Activated CD4-positive, alpha-beta T cell treated with anti-CD3 and anti-CD28 coated beads for 36 hours (primary cell): ENCODE results near the gene PIP4K2B. TPM values are rescaled to one million over a fixed set of nuclear protein-coding genes. Genes with fewer than 3 reads are reported as not detected.

ENCODE experiments used
- ATAC-seq: fragments of 200-7000 bp; cut with Tn5 transposase; one replicate; pipeline ENCODE4 v1.10.0; 2021; ENCODE audit warnings: mild to moderate bottlenecking, moderate library complexity
- CTCF ChIA-PET: fragments of 350-600 bp; sonication (Branson Sonifier 250); formaldehyde crosslinking; loops from one replicate; lab custom pipeline; 2021; ENCODE audit warnings: antibody characterized with exemption; lab: Charles Lee
- POLR2A ChIA-PET: fragments of 350-600 bp; sonication (Branson Sonifier 250); formaldehyde crosslinking; loops from one replicate; lab custom pipeline; 2021; ENCODE audit warnings: antibody characterized with exemption, inconsistent platforms; lab: Charles Lee
- DNase-seq: peaks from one replicate; pipeline ENCODE4 v3.0.0-alpha.2; 2020
- H3K27ac Mint-ChIP-seq: one replicate; pipeline ENCODE4 v1.8.0; 2021; ENCODE audit warnings: mixed read lengths
- H3K27me3 Mint-ChIP-seq: one replicate; pipeline ENCODE4 v1.8.0; 2021; ENCODE audit warnings: mixed read lengths
- H3K36me3 Mint-ChIP-seq: one replicate; pipeline ENCODE4 v1.8.0; 2021; ENCODE audit warnings: low read depth, mixed read lengths
- H3K4me1 Mint-ChIP-seq: one replicate; pipeline ENCODE4 v1.8.0; 2021; ENCODE audit warnings: mixed read lengths
- H3K4me3 Mint-ChIP-seq: one replicate; pipeline ENCODE4 v1.8.0; 2021; ENCODE audit warnings: mild to moderate bottlenecking, moderate library complexity, mixed read lengths
- H3K9me3 Mint-ChIP-seq: one replicate; pipeline ENCODE4 v1.8.0; 2021; ENCODE audit warnings: low read depth, mixed read lengths
- intact Hi-C, 2 experiments: fragments of 100-400 bp; cut with DNase I in 1 of 2; cut with micrococcal nuclease in 1 of 2; formaldehyde crosslinking; loops; one replicate each; pipeline versions ENCODE4 v1.14.2 to v1.15.1; 2022 to 2024; cut with DNase I, micrococcal nuclease
- total RNA-seq, 2 experiments: library from RNA; stranded (reverse); gene quantifications; one replicate each; pipeline ENCODE4 v1.2.3, GENCODE V29; 2021

Gene PIP4K2B
- total RNA-seq, 2 experiments from 2014 or later: 36.3 to 41.6 TPM

DNA sequence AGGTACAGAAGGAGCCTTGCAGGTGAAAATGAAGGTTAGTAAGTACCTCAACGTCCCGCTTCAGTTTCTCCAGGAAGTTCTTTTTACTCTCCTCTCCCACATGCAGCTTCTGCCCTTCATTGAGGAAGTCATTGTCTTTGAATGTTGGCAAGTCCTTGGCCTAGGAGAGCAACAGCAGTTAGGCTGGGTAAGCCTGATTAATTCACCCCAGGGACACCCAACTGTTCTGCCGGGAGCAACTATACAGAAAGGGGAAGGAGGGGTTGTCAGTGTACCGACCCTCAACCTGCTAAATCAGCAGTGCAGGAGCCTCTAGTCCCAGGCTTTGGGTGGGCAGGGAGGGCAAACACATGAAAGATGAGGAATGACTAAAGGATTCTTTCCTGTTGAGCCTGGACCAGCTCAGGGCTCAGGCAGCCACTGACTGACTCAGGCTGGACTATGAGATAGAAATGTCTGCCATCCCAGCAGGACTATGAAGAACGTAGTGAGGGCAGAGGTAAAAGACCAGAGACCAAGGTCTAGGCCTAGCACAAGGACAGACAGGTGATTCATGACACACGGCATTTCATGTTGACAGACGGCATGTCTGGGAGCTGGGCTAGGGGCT is 21.6 kb downstream of the PIP4K2B start:
- peaks cover 36% of the 10 kb centered on the region for H3K36me3 Mint-ChIP-seq
- H3K27me3 Mint-ChIP-seq: no peaks in the 10 kb centered on the region
- H3K4me1 Mint-ChIP-seq: no peaks in the 10 kb centered on the region
- ATAC-seq: no peak
- H3K27ac Mint-ChIP-seq: no peak overlapping the region
- H3K9me3 Mint-ChIP-seq: no peaks in the 10 kb centered on the region
- no peak overlapping the region for H3K4me3 Mint-ChIP-seq
- no peak for DNase-seq
- CTCF ChIA-PET: interaction anchor here (1.1 kb wide), 1 partner anchor 20 kb away, joined by 3 read pairs; no protein-coding TSS in a partner anchor
- POLR2A ChIA-PET: no interaction called here
- intact Hi-C loops: no loop called here

- DNase-seq (no peak), ATAC-seq (no peak)
- Mint-ChIP-seq H3K27ac (no peak overlapping the region), H3K36me3 (peaks cover 35% of the 10 kb centered on the region), H3K9me3 (no peaks in the 10 kb centered on the region), H3K27me3 (no peaks in the 10 kb centered on the region), H3K4me1 (no peaks in the 10 kb centered on the region), H3K4me3 (no peak overlapping the region)
- intact Hi-C loops: no loop called here
- ChIA-PET CTCF (no interaction called here), POLR2A (no interaction called here)
Measured at GRCh38 chr17:38773258-38773657, 26.1 kb downstream of the PIP4K2B start.

DNA sequence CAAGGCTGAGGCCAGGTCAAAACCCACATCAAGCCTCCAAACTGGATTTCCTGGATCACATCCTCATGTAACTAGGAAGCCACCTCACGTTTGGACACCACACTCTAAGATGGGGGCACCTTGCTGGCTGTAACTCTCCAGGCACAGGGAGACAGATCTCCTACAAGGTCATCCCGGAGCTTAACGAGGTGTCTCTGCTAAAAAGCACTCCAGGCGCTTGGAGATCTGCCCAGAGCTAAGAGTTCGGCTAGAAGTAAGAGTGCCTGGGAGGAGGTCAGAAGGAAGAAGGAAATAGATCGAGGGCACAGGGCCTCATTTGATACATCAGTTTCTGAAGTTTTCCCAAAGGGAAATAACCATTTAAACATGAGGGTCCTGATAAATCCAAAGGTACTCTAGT is 30.9 kb downstream of the PIP4K2B start:
- POLR2A ChIA-PET: interaction anchor here (0.6 kb wide), 1 partner anchor 575 kb away, joined by 3 read pairs; no protein-coding TSS in a partner anchor
- no peaks in the 10 kb centered on the region for H3K9me3 Mint-ChIP-seq
- intact Hi-C loops: no loop called here
- no peak overlapping the region for H3K4me3 Mint-ChIP-seq
- H3K27ac Mint-ChIP-seq: no peak overlapping the region
- CTCF ChIA-PET: no interaction called here
- no peaks in the 10 kb centered on the region for H3K4me1 Mint-ChIP-seq
- no peak for ATAC-seq
- no peaks in the 10 kb centered on the region for H3K27me3 Mint-ChIP-seq
- DNase-seq: no peak
- H3K36me3 Mint-ChIP-seq: peaks cover 56% of the 10 kb centered on the region

- Mint-ChIP-seq H3K27me3 (no peaks in the 10 kb centered on the region), H3K4me3 (no peak overlapping the region), H3K4me1 (peaks cover 3% of the 10 kb centered on the region), H3K36me3 (peaks cover 61% of the 10 kb centered on the region), H3K27ac (peak overlapping the region; percentile 10), H3K9me3 (no peaks in the 10 kb centered on the region)
- DNase-seq (no peak), ATAC-seq (no peak)
- intact Hi-C loops: no loop called here
- ChIA-PET POLR2A (no interaction called here), CTCF (no interaction called here)
Measured at GRCh38 chr17:38766341-38766740, 33.0 kb downstream of the PIP4K2B start.

DNA sequence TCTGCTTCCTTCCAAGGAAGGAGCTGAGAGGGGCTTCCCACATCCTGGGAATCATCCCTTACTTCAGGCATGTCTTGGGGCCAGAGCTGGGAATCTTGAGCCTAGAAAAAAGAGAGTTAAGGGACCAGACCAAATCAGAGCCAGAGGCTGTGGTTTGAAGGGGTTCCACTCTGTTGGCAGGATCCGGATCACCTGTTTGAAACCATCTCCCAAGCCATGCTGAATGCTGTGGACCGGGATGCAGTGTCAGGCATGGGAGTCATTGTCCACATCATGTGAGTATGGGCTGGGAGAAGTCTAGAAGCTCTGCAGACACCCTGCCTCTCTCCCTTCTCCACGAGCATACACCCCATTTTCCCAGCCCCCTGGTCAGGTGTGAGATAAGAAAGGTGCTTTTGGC is 37.1 kb downstream of the PIP4K2B start:
- Mint-ChIP-seq H3K36me3 (peaks cover 68% of the 10 kb centered on the region), H3K4me1 (peaks cover 4% of the 10 kb centered on the region), H3K27me3 (no peaks in the 10 kb centered on the region), H3K9me3 (no peaks in the 10 kb centered on the region), H3K4me3 (no peak overlapping the region), H3K27ac (no peak overlapping the region)
- intact Hi-C loops: no loop called here
- ATAC-seq (no peak), DNase-seq (no peak)
- CTCF ChIA-PET: interaction anchor here (0.6 to 1.6 kb wide), 8 partner anchors 13 to 402 kb away, joined by 3 to 6 read pairs (median 4); no protein-coding TSS in a partner anchor
- POLR2A ChIA-PET: no interaction called here

DNA sequence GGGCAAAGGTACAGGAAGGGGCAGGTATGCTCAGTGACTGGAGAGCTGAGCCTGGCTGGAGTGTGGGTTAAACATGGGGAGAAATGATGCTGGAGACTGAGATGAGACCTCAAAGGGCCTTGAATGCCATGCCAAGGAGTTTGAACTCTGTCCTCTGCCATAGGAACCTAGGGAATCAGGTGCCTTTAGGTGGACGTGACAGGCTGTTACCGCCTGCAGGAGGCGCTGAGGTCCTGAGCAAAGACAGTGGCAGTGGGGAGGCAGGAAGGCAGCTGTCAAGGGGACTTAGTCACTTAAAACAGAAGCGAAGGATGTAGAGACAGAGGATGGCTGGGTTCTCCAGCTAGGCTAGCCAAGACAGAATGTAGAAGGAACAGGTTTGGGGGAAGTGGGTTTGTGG is 37.7 kb downstream of the PIP4K2B start:
- Mint-ChIP-seq H3K27ac (peak overlapping the region; percentile 34), H3K36me3 (peaks cover 62% of the 10 kb centered on the region), H3K4me3 (no peak overlapping the region), H3K27me3 (no peaks in the 10 kb centered on the region), H3K4me1 (peaks cover 4% of the 10 kb centered on the region), H3K9me3 (no peaks in the 10 kb centered on the region)
- peak; percentile 91 for ATAC-seq
- intact Hi-C loops: no loop called here
- ChIA-PET POLR2A (no interaction called here), CTCF (interaction anchor here (0.7 to 1.6 kb wide), 7 partner anchors 13 to 403 kb away, joined by 3 to 6 read pairs (median 4); no protein-coding TSS in a partner anchor)
- peak; percentile 71 for DNase-seq

DNA sequence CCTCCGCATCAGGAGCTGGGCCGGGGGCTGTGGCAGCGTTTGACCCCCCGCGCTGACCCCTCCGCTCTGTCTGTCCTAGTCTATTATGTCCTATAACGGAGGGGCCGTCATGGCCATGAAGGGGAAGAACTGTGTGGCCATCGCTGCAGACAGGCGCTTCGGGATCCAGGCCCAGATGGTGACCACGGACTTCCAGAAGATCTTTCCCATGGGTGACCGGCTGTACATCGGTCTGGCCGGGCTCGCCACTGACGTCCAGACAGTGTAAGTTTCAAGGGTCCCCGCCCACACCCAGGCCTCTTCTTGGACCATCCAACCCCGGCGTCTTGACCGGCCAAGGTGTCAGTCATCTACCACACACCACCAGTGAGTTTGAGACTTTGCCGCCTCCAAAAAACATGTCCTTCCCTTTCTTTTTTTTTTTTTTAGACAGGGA is 46.3 kb downstream of the PIP4K2B start:
- H3K27me3 Mint-ChIP-seq: peaks cover 21% of the 10 kb centered on the region
- no peaks in the 10 kb centered on the region for H3K9me3 Mint-ChIP-seq
- peaks cover 33% of the 10 kb centered on the region for H3K36me3 Mint-ChIP-seq
- intact Hi-C loops: loop anchor here (2.0 to 5.0 kb wide), 6 partner anchors 46 to 648 kb away; partner anchors contain the start of genes FBXL20 (in 1 of the 2), LASP1 (in 1 of the 2), PIP4K2B (in 1 of the 2) and RPL23 (in 1 of the 2)
- peaks cover 43% of the 10 kb centered on the region for H3K4me1 Mint-ChIP-seq
- H3K4me3 Mint-ChIP-seq: peak overlapping the region; percentile 93
- ChIA-PET POLR2A (no interaction called here), CTCF (interaction anchor here (1.3 to 1.5 kb wide), 3 partner anchors 18 to 46 kb away, joined by 5 to 6 read pairs (median 6); no protein-coding TSS in a partner anchor)
- no peak for DNase-seq
- peak overlapping the region; percentile 99 for H3K27ac Mint-ChIP-seq
- ATAC-seq: no peak

GRCh38 chr17:38752308-38753070 is 46.9 kb downstream of the PIP4K2B start, which contains the start of gene PSMB3:
PSMB3 (plus strand) TSS chr17:38752741; CDS start chr17:38752827, 86 bp downstream.
- DNase-seq (peak; percentile 99), ATAC-seq (peak; percentile 95)
- ChIA-PET POLR2A (interaction anchor here (0.8 to 1.5 kb wide), 6 partner anchors 12 to 101 kb away, joined by 3 to 5 read pairs (median 4); partner anchors contain the start of gene RPL23), CTCF (interaction anchor here (0.6 to 2.8 kb wide), 13 partner anchors 16 to 412 kb away, joined by 3 to 20 read pairs (median 4); partner anchors contain the start of gene EPOP)
- peak within 1 kb of the TSS; percentile 93 for H3K4me3 Mint-ChIP-seq
- peak within 1 kb of the TSS; percentile 99 for H3K27ac Mint-ChIP-seq
- peaks cover 23% of the 10 kb centered on the region for H3K27me3 Mint-ChIP-seq
- H3K4me1 Mint-ChIP-seq: peaks cover 43% of the 10 kb centered on the region
- peaks cover 30% of the 10 kb centered on the region for H3K36me3 Mint-ChIP-seq
- intact Hi-C loops: loop anchor here (1.0 to 5.0 kb wide), 17 partner anchors 22 to 648 kb away; partner anchors contain the start of genes PIP4K2B (in 2 of the 2), RPL23 (in 2 of the 2), CISD3 (in 1 of the 2) and CWC25 (in 1 of the 2)
- no peaks in the 10 kb centered on the region for H3K9me3 Mint-ChIP-seq

DNA sequence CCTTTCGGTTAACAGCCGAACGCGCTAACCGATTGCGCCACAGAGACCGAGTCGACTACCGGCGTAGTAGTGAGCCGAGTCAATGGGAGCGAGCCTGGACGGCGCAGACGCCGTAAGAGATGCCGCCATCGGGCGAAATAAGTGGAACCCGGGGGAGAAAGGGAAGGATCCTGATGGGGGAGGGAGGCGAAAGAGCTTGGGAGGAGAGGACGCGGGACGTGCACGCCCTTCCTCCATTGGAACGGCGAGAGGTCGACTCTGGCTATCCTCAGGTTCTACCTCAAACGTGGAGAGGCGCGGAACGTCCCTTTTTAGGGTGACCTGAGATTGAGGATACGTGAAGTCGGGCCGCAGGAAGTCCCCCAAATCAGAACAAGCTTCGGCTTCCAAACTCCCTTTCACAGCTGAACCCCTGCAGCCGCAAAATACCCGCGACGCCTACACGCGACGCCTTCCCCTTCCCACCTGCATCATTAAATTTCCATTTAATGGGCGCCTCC is 47.5 kb downstream of the PIP4K2B start:
- DNase-seq: peak; percentile 92

GRCh38 chr17:38751144-38751807 is 48.1 kb downstream of the PIP4K2B start:
- H3K36me3 Mint-ChIP-seq: peaks cover 27% of the 10 kb centered on the region
- H3K9me3 Mint-ChIP-seq: no peaks in the 10 kb centered on the region
- peak overlapping the region; percentile 93 for H3K4me3 Mint-ChIP-seq
- ATAC-seq: no peak
- CTCF ChIA-PET: interaction anchor here (0.7 to 2.8 kb wide), 9 partner anchors 16 to 192 kb away, joined by 3 to 20 read pairs (median 5); partner anchors contain the start of gene EPOP
- POLR2A ChIA-PET: interaction anchor here (0.7 to 1.5 kb wide), 5 partner anchors 13 to 102 kb away, joined by 3 to 4 read pairs (median 3); partner anchors contain the start of gene RPL23
- intact Hi-C loops: loop anchor here in 1 of 2 experiments (1.0 to 5.0 kb wide), 5 partner anchors 16 to 403 kb away; partner anchors contain the start of genes LASP1 and RPL23
- H3K27ac Mint-ChIP-seq: peak overlapping the region; percentile 99
- peaks cover 46% of the 10 kb centered on the region for H3K4me1 Mint-ChIP-seq
- H3K27me3 Mint-ChIP-seq: peaks cover 30% of the 10 kb centered on the region
- DNase-seq: no peak

More for the DNA sequence above, 47.5 kb downstream of the PIP4K2B start:
- peak overlapping the region; percentile 93 for H3K4me3 Mint-ChIP-seq
- peaks cover 24% of the 10 kb centered on the region for H3K27me3 Mint-ChIP-seq
- ChIA-PET POLR2A (interaction anchor here (0.8 to 1.5 kb wide), 6 partner anchors 12 to 102 kb away, joined by 3 to 5 read pairs (median 4); partner anchors contain the start of gene RPL23), CTCF (interaction anchor here (0.6 to 2.8 kb wide), 13 partner anchors 15 to 413 kb away, joined by 3 to 20 read pairs (median 4); partner anchors contain the start of gene EPOP)
- intact Hi-C loops: loop anchor here (1.0 to 5.0 kb wide), 19 partner anchors 17 to 649 kb away; partner anchors contain the start of genes PIP4K2B (in 2 of the 2), RPL23 (in 2 of the 2), CISD3 (in 1 of the 2) and CWC25 (in 1 of the 2)
- peaks cover 44% of the 10 kb centered on the region for H3K4me1 Mint-ChIP-seq
- H3K27ac Mint-ChIP-seq: peak overlapping the region; percentile 99
- H3K9me3 Mint-ChIP-seq: no peaks in the 10 kb centered on the region
- peak; percentile 20 for ATAC-seq
- peaks cover 30% of the 10 kb centered on the region for H3K36me3 Mint-ChIP-seq
